Left ventricle myocardium inferior (tissue), 1 donor: ENCODE data around the gene MYOF. TPM values are rescaled to one million over a fixed set of nuclear protein-coding genes. Genes with fewer than 3 reads are reported as not detected.
"Not testable (repeated sequence)": the region's sequence is repeated elsewhere in the genome, so short reads cannot be mapped to it uniquely, and the experiment has no call there.

Experiments
- DNase-seq: peaks from one replicate; pipeline ENCODE4 v3.0.0-alpha.2; 2020
- H3K27ac ChIP-seq: fragments of 200-600 bp; replicated peaks from 2 replicates; pipeline ENCODE4 v1.8.0; 2021
- H3K27me3 ChIP-seq: fragments of 200-600 bp; 2 replicates; pipeline ENCODE4 v1.8.0; 2021; ENCODE audit warnings: low read depth
- H3K36me3 ChIP-seq: fragments of 200-600 bp; 2 replicates; pipeline ENCODE4 v1.8.0; 2021
- H3K4me1 ChIP-seq: fragments of 200-600 bp; 2 replicates; pipeline ENCODE4 v1.8.0; 2021
- H3K4me3 ChIP-seq: fragments of 200-600 bp; 2 replicates; pipeline ENCODE4 v1.8.0; 2021; ENCODE audit warnings: mild to moderate bottlenecking, moderate library complexity
- H3K9me3 ChIP-seq: fragments of 200-600 bp; replicated peaks from 2 replicates; pipeline ENCODE4 v1.8.0; 2021
- CTCF ChIP-seq: fragments of 200-600 bp; IDR thresholded peaks from 2 replicates; pipeline ENCODE4 v1.8.0; 2021; ENCODE audit warnings: antibody characterized with exemption, mild to moderate bottlenecking, borderline replicate concordance
- intact Hi-C: fragments of 100-400 bp; cut with micrococcal nuclease; formaldehyde crosslinking; loops from one replicate; pipeline ENCODE4 v1.11.0; 2022
- total RNA-seq: library from RNA; stranded (reverse); fragmentation: NEBNext Ultra II Directional; extraction: Animal tissue kit (Norgen Biotek cat#: 25700); gene quantifications from one replicate; pipeline ENCODE4 v1.2.1, GENCODE V29; 2021
- donor health status: DM: no; HTN: yes; CAD: no; lungs with severe emphysema.

MYOF gene
- total RNA-seq, 1 donor from 2014 or later: 43.6 TPM

DNA sequence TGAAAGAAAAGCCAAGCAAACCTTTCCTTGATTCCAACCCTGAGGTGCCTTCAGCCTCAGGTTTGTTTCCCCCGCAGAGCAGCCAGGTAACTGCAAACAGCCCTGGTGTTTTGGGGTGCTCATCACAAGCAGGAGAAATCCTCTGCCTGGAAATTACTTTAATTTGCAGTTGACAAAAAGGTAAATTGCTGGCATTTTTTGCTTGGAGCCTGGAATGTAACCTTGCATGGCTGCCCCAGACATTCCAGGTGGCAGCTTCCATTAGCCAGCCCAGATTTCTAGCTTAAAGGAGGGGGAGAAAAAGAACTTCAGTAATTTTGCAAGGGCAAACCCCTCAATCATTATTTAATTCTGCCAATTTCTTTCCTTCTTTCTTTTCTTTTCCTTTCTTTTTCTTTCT lies 194.4 kb downstream of the MYOF start:
- Histone ChIP-seq H3K27ac (no peak overlapping the region), H3K27me3 (peaks cover 2% of the 10 kb centered on the region), H3K4me1 (no peaks in the 10 kb centered on the region), H3K4me3 (no peak overlapping the region), H3K36me3 (no peaks in the 10 kb centered on the region), H3K9me3 (no peaks in the 10 kb centered on the region)
- DNase-seq: no peak
- TF ChIP-seq CTCF: no peak
- intact Hi-C loops: no loop called here

DNA sequence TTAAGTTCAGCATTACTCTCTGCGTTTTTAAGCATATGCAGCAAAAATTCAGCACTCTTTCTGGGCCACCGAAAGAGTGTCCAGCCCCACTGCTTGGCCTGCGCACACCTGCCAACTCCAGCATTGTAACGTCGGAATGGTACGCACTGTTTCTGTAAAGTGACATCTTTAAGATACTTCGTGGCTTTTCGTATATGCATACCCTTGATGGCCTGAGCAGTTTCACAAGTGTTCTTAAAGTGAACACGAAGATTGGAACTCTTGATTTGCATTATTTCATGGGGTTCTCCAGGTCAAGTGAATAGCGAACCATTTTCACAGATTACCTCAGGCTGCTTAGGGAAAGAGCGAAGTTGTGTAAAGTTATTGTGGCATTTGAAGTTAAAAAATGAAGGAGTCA lies 197.9 kb downstream of the MYOF start:
- H3K9me3 ChIP-seq, H3K4me3 ChIP-seq, H3K36me3 ChIP-seq, H3K27me3 ChIP-seq, intact Hi-C loops, DNase-seq, H3K27ac ChIP-seq, H3K4me1 ChIP-seq: not testable (repeated sequence)

GRCh38 chr10:93281367-93281720 lies 200.8 kb downstream of the MYOF start:
- H3K27me3 ChIP-seq: peaks cover 7% of the 10 kb centered on the region
- H3K27ac ChIP-seq: no peak overlapping the region
- no peak overlapping the region for H3K4me3 ChIP-seq
- no peak for TF ChIP-seq CTCF
- no peaks in the 10 kb centered on the region for H3K9me3 ChIP-seq
- no peaks in the 10 kb centered on the region for H3K4me1 ChIP-seq
- intact Hi-C loops: no loop called here
- no peaks in the 10 kb centered on the region for H3K36me3 ChIP-seq
- no peak for DNase-seq

- no peak for TF ChIP-seq CTCF
- H3K27me3 ChIP-seq: peaks cover 7% of the 10 kb centered on the region
- no peak overlapping the region for H3K4me3 ChIP-seq
- no peaks in the 10 kb centered on the region for H3K36me3 ChIP-seq
- intact Hi-C loops: no loop called here
- no peaks in the 10 kb centered on the region for H3K4me1 ChIP-seq
- H3K9me3 ChIP-seq: no peaks in the 10 kb centered on the region
- DNase-seq: no peak
- H3K27ac ChIP-seq: no peak overlapping the region
These were observed 201.3 kb downstream of the MYOF start for GRCh38 chr10:93280699-93281366.

- H3K4me3 ChIP-seq: no peak overlapping the region
These were observed 201.9 kb downstream of the MYOF start for GRCh38 chr10:93280121-93280698.

More at GRCh38 chr10:93280121-93280698, 201.9 kb downstream of the MYOF start:
- Histone ChIP-seq H3K9me3 (no peaks in the 10 kb centered on the region), H3K27ac (no peak overlapping the region), H3K36me3 (no peaks in the 10 kb centered on the region), H3K4me1 (no peaks in the 10 kb centered on the region), H3K27me3 (peaks cover 7% of the 10 kb centered on the region)
- no peak for DNase-seq
- TF ChIP-seq CTCF: no peak
- intact Hi-C loops: no loop called here
